AG09319 (cell line): ENCODE results near the gene OR2A7.
"Not testable (repeated sequence)": the region's sequence is repeated elsewhere in the genome, so short reads cannot be mapped to it uniquely, and the experiment has no call there.

Experiments
- DNase-seq: peaks from one replicate; pipeline ENCODE4 v3.0.0-alpha.2; 2010; ENCODE audit warnings: low read depth; ENCODE audit errors: extremely low read depth
- TF ChIP-seq, protein P1 (sequence below): IDR thresholded peaks from 2 replicates; pipeline ENCODE4 v1.5.1; 2011; ENCODE audit warnings: low read depth, mild to moderate bottlenecking, inconsistent platforms, low read length, moderate library complexity

OR2A7 gene

DNA sequence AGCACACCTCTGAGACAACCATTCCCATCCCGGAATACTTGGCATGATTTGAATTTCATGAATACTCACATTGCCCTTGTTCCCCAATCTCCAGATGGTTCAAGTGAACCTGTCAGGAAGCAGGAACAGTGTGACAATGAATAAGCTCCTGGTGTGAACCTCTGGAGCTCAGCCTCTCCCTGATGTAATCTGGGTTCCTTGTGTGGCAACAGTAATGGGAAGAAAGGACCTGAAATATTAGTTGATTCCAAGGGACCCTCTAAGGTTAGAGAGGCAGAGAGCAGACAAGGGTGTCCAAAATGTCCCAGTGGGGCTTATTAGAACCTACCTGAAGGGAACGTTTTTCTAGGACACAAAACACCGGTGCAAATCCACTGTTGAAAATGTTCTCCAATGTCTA, 8.5 kb downstream of the OR2A7 start:
- TF ChIP-seq, protein P1, sequence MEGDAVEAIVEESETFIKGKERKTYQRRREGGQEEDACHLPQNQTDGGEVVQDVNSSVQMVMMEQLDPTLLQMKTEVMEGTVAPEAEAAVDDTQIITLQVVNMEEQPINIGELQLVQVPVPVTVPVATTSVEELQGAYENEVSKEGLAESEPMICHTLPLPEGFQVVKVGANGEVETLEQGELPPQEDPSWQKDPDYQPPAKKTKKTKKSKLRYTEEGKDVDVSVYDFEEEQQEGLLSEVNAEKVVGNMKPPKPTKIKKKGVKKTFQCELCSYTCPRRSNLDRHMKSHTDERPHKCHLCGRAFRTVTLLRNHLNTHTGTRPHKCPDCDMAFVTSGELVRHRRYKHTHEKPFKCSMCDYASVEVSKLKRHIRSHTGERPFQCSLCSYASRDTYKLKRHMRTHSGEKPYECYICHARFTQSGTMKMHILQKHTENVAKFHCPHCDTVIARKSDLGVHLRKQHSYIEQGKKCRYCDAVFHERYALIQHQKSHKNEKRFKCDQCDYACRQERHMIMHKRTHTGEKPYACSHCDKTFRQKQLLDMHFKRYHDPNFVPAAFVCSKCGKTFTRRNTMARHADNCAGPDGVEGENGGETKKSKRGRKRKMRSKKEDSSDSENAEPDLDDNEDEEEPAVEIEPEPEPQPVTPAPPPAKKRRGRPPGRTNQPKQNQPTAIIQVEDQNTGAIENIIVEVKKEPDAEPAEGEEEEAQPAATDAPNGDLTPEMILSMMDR: no peak
- DNase-seq: no peak

DNA sequence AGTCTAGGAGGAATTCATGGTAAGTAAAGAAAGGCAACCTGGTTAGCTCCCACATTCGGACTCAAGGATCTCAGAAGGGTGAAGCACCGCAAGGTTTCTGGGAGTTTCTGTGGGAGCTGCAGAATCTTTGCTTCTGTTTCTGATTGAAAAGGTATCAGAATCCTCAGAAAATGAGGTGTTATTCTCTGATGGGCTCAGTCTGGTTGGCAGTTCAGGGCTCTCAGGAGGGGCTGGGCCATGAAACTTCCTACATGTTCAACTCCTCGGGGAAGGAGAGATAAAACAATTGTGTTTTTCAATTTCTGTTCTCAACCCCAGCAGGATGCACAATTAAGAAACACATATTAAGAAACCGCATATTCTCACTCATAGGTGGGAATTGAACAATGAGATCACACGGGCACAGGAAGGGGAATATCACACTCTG, 9.1 kb downstream of the OR2A7 start:
- TF ChIP-seq, protein P1: no peak

DNA sequence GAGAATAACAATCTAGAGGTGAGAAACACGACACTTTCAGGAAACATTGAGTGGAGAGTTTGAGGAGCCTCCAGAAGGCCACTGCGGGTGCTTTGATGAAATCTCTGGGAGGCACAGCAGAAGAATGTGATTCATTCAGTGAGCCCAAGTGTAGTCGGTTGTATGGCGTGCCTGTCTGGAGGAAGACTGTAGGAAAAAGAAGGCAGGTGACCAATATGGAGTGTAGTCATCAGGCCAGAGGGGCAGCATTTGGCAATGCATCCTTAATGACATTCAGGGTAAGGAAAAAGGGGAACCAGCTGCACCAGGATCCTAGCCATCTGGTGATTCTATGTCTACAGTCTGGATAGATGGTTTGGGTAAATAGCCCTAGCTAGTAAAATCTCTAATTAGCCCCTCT, 12.3 kb downstream of the OR2A7 start:
- not testable (repeated sequence) for DNase-seq

More for the DNA sequence above, 9.1 kb downstream of the OR2A7 start:
- DNase-seq: no peak

DNA sequence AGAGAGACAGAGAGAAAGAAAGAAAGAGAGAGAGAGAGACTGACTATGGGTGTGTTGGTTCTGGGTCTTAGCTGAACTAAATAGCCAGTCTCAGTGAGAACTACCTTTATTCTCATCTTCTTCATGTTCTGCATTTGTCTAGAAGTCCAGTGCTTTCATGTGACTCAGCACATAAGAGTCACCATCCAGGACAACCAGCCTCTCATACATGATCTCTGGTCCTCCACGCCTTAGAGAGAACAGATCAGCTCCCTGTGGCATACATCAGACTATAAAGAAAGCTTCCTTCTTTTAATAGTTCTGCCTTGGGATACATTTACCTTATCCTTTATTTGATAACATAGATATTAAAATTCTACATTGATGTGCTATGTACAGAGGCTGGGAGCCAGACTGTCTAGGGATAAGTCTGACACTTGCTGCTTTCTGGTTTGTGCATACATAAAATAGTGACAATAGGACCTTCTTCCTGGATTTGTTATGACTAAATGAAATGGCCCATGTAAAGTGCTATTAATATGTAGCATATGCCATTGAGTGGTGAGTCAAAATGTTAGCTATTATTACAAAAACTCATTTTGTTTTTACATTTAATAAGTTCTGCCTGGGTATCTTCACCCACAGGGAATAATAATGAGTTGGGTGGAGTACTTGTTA, 16.8 kb downstream of the OR2A7 start:
- DNase-seq: not testable (repeated sequence)

DNA sequence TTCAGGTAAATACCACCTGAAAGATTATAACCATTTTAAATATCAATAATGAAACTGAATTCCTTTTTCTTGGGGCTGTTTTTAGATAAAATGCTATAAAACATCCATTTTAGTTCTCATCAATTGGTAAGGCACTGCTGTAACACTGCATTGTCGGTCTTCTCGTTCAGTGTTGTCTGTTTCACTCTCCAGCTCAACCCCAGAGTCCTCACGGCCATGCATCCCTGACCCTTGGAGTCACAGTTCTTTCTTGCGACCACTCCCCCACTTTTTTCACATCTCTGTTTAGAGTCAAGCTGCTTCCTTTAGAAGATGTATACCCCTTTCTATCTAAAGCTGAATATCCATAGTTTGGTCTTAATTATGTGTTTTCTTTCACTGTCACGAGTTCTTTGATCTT, 17.6 kb downstream of the OR2A7 start:
- DNase-seq: not testable (repeated sequence)

DNA sequence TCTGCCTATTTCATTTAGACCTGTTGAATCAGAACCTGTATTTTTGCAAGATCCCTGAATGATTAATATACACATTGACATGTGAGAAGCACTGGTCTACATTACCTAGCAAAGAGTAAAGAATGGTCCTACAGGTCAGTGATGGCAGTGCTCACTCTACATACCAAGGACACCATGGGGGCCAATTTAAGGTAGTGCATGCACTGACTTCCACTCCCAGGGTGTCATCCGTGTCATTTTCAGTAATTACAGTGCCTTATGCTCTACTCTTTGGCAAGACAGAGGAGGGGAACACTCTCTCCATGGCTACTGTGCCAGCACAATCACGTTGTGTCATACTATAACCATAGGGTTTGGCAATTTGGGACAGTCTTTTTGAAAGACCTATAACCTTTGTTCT, 19.2 kb downstream of the OR2A7 start:
- not testable (repeated sequence) for DNase-seq

DNA sequence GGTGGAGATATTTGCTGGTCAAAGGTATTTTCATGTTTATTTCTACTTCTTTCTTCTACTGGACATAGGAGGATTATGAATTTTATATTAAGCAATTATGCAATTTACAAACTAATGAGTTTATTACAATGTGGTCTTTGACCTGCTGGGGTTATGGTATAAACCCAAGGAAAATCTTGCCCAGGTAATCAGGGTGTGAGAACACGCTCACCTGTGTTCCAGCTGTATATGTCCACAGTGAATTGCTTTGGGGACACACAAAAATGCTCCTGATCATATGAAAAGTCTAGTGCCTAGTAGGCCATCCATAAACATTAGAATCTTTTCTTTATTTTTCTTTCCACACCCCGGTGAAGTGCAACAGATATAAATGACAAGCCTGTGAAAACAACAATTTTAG, 25.2 kb downstream of the OR2A7 start, which contains the start of gene OR2A42:
OR2A42 (minus strand) TSS at position 241 of the 400 bp plus-strand sequence. CDS start 6,762 bp downstream, outside the sequence.
- not testable (repeated sequence) for DNase-seq

DNA sequence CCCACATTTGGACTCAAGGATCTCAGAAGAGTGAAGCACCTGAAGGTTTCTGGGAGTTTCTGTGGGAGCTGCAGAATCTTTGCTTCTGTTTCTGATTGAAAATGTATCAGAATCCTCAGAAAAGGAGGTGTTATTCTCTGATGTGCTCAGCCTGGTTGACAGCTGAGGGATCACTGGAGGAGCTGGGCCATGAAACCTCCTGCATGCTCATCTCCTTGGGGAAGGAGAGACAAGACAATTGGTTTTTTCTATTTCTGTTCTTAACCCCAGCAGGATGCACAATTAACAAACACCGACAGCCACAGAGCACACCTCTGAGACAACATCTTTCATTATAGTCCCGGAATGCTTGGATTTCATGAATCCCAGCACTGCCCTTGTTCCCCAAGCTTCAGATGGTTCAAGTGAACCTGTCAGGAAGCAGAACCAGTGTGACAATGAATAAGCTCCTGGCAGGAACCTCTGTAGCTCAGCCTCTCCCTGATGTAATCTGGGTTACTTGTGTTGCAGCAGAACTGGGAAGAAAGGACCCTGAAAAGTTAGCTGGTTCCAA, 26.0 kb downstream of the OR2A7 start:
- DNase-seq: not testable (repeated sequence)

DNA sequence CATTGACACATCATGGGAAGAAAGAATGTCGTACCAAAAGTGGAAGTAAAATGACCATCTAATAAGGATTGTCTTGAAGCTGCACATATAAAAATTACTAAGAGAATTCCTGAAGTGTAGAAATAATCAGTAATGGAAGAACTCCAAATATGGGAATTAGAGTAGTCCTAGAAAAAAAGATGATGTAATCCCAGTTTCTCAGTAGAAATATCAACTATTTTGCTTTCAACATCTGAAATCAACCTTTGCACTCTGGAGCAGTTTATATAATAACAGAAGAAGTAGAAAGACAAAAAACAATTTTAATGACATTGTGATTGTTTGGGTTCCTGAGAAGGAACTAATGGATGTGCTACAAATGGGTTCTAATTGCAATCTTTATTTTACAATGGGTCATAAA, 31.6 kb downstream of the OR2A7 start:
- not testable (repeated sequence) for DNase-seq

DNA sequence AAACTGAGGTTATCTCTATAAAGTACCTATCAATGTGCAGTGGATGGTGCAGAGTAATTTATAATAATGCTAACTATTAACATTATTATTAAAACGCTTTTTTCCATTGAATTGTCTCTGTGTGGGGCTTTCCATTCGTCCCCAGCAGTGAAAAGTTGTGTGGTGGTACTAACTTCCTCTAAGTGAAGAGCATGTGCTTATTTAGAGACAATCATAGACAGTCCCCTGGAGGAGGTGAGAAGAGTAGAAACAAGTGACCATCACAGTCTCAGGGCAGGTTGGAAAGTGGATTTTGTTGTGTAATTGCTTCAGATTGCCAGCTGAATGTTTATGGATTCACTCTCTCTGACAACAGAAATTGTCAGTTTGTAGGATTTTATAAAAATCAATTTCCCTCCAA, 33.6 kb downstream of the OR2A7 start:
- not testable (repeated sequence) for DNase-seq

DNA sequence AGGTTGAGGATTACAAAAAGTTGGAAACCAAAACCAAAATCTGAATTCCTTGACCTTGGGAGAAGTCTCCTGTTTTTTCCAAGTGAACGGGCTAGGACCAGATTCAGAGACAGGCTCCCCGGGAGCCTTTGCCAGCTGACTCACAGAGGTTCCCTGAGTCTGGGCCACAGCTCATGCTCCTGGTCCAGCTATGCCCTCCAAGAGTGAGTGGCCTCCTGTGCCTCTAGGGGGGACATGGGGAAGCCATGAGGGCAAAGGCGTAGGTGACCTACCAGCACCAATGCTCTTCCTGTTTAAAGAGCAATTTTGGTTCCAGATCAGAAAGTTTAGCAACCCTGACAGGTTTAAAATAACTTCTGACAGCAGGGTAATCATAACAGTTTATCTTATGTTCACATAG, 35.8 kb downstream of the OR2A7 start:
- not testable (repeated sequence) for DNase-seq

DNA sequence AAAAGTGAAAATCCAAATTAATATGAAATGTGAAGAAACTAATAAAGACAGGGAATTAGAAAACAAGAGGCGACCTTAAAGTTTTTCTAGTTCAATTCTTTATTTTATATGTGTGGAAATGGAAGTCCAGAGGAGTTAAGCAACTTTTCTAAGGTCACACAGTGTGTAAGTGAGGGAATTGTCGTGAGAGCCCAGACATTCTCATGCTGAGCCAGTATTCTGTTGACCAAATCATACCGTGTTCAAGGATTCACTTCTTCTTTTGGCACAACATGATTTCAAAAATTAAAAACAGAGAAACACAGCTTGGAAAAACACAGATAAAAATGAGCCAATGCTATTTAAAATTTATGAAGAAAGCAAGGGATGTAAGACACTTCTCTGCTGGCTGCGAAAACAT, 37.7 kb downstream of the OR2A7 start:
- DNase-seq: not testable (repeated sequence)

DNA sequence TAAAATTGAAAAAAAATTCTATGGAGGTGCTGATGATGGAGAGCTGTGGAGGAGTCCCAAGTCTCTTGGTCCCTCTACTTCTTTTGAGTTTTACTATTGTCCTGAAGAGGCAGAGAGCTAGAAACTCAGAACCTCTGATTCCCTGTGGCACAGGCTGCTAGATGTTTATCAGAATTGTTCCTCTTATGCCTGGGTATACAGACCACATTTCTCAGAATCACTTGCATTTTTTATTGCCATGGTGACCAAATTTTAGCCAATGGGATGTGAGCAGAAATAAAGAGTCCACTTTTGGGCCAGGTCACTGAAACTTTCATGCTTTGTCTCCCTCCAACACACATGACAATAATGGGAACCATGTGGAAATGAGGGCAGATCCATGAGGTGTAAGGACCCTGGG, 40.9 kb downstream of the OR2A7 start:
- not testable (repeated sequence) for DNase-seq

DNA sequence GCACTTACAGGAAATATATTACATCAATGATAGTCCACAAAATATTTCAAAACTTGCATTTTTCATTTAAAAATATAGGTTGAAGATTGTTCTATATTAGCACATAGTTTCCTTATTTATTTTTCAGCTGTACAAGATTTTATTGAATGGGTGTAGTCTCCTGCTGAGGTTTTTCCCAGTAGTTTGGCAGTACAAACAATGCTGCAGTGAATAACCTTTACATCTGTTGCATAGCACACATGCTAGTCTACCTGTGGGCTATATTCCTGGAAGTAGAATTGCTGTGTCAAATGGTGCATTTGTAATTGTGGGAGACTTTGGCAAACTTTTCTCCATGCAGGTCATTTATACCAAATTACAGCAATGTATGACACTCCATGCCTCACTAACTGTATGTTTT, 44.1 kb downstream of the OR2A7 start:
- not testable (repeated sequence) for DNase-seq

DNA sequence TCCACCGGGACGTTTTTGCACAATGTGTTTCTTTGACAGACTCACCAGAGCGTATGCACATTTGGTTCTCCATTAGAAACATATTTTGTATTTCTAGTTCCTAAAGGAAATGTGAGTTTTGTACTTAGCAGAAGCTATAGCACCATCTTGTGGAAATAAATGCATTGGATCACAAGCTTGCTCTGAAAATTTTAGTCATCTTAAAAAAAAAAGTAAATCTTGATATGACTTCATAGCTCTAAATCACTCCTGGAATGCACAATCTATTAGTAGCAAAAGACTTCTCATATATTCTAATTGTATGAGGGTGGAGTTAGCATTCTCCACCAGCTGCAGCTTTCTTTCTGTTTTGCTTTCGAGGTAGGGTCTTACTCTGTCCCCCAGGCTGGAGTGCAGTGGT, 45.4 kb downstream of the OR2A7 start:
- DNase-seq: not testable (repeated sequence)

DNA sequence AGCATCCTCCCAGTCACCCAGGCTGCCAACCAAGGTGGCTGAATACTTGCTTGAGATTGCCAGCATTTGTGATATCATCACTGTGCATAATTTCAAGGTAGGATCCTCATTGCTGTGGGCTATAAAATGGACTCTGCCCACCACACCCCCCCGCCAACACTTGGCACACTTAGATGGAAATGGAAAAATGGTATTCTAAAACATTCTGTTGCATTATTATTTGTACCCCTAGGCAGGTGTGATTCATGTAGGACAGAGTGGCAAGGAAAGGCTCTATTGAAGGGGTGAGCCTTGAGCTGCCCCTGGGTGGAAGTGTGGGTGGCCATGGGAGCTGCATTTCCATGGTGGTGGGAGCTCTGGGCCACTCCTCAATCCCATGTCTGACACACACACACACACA, 46.0 kb downstream of the OR2A7 start:
- DNase-seq: not testable (repeated sequence)

DNA sequence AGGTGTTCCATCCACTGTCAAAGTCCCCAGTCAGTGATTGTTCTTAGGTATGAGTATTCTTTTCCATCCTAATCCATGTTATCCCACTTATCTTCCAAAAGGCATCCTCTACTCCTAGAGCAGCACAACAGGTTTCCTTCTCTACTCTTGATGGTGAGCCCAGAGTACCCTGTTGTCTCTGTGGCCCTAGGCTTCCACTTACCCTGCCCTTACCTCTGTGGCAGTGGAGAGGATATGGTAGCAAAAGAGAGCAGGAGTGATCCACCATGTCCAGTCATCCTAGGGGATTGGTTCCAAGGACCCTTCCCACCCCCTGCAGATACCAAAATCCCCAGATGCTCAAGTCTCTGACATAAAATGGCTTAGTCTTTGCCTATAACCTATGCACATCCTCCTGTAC, 47.4 kb downstream of the OR2A7 start:
- not testable (repeated sequence) for DNase-seq
